Fibroblast of the aortic adventitia (primary cell): Measurements from ENCODE around the gene TTC34. TPM values are rescaled to one million over a fixed set of nuclear protein-coding genes. Genes with fewer than 3 reads are reported as not detected.

Experiments used
- DNase-seq: peaks from one replicate; pipeline ENCODE4 v3.0.0-alpha.2; 2010; ENCODE audit warnings: low read depth
- H3K4me3 ChIP-seq: 2 replicates; pipeline ENCODE4 v1.5.1; 2011; ENCODE audit warnings: low read depth, mild to moderate bottlenecking, control low read depth, low read length, moderate library complexity
- CTCF ChIP-seq: IDR thresholded peaks from 2 replicates; pipeline ENCODE4 v1.5.1; 2011; ENCODE audit warnings: mild to moderate bottlenecking, low read length, control low read depth, inconsistent platforms; ENCODE audit not compliant: insufficient read depth
- total RNA-seq: library from RNA; depleted of rRNA; stranded (reverse); fragments of >200 nt; gene quantifications from 2 replicates; pipeline ENCODE4 v1.2.3, GENCODE V29; 2012; ENCODE audit warnings: low replicate concordance

TTC34 gene
- total RNA-seq, 1 donor = 0.27 TPM

- DNase-seq = no peak
These were observed 6.3 kb upstream of the TTC34 start for GRCh38 chr1:2807678-2808385.

GRCh38 chr1:2807036-2807435 is 5.5 kb upstream of the TTC34 start:
- no peak overlapping the region for H3K4me3 ChIP-seq
- no peak for DNase-seq
- no peak for TF ChIP-seq CTCF

More at GRCh38 chr1:2807678-2808385, 6.3 kb upstream of the TTC34 start:
- TF ChIP-seq CTCF = no peak
- no peak overlapping the region for H3K4me3 ChIP-seq

DNA sequence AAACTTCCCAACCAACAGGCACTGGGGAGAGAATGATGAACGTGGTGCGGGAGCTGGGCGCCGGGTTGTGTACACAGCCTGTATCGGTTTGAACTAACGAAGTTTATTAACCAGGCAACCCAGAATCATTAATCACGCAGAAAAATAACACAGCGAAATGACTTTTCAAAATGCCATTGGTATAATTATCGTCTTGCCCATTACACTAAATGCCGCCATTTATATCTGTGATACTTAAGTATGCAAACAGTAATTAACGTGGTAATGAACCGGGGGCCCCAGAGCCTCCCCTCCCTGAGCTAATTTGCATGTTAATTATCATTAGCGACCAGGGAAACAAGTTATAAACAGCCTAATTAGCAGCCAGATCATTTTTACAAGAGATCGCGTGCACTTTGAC is 5.1 kb upstream of the TTC34 start:
- DNase-seq = no peak
- no peak overlapping the region for H3K4me3 ChIP-seq
- TF ChIP-seq CTCF = no peak

- DNase-seq = no peak
- no peak overlapping the region for H3K4me3 ChIP-seq
- TF ChIP-seq CTCF = no peak
These were observed 4.4 kb upstream of the TTC34 start for GRCh38 chr1:2805801-2806430.

DNA sequence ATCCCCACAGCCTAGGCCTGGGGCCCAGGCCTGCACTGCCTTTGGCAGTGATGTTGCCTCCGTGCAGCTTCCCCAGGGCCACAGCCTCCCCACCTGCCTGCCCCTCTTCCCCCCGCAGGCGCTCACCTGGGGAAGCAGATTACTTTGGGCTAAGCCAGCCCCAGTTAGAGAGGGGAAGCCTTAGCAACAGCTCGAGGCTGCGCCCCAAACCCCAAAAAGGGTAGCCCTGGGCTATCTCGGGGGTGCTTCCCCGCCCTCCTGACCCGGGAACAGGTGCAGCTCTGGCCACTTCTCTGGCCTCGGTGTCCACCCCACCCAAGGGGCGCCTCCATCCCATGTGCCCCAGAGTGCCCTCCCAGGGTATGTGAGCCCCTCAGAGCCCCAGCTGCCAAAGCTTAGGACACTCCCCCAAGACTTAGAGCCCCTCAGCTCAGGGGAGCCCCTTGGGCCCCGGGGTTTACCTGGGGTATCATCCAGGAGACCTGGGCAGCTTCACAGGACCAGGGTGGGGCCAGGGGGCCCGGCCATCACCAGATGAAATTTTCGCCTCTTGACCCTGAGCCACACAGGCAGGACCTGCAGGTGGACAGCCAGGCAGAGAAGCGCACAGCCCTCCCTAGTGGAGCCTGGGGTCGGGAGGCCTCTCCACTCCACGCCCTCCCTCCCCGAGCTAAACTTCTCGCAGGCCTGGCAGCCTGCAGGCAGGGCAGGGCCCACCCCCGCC is 3.3 kb upstream of the TTC34 start:
- no peak for DNase-seq
- no peak for TF ChIP-seq CTCF
- H3K4me3 ChIP-seq = no peak overlapping the region

GRCh38 chr1:2803931-2804627 is 2.6 kb upstream of the TTC34 start:
- no peak for DNase-seq
- TF ChIP-seq CTCF = no peak
- H3K4me3 ChIP-seq = no peak overlapping the region
